Vagina (tissue), 2 donors: Measurements from ENCODE around the gene ZNF175. TPM values are rescaled to one million over a fixed set of nuclear protein-coding genes. Genes with fewer than 3 reads are reported as not detected.

ENCODE experiments used
- DNase-seq, 2 donors: peaks; one replicate each; pipeline ENCODE4 v3.0.0-alpha.2; 2017; ENCODE audit errors: extremely low spot score in 2 of 2
- H3K27ac ChIP-seq: fragments of 200-600 bp; sonication (generic); one replicate; pipeline ENCODE4 v1.5.1; 2019
- H3K27me3 ChIP-seq: fragments of 200-600 bp; sonication (generic); one replicate; pipeline ENCODE4 v1.5.1; 2019
- H3K36me3 ChIP-seq, 2 donors: fragments of 200-600 bp; sonication (generic); one replicate each; pipeline ENCODE4 v1.5.1; 2017 to 2019
- H3K4me1 ChIP-seq: fragments of 200-600 bp; sonication (generic); one replicate; pipeline ENCODE4 v1.5.1; 2019
- H3K4me3 ChIP-seq, 2 donors: fragments of 200-600 bp; sonication (generic); 1 replicate in 1 of 2; 2 replicates in 1 of 2; pipeline ENCODE4 v1.5.1; 2016 to 2019
- H3K9me3 ChIP-seq: fragments of 200-600 bp; sonication (generic); one replicate; pipeline ENCODE4 v1.5.1; 2019
- CTCF ChIP-seq, 3 experiments: fragments of 450-650 bp in 2 of 3; fragments of 200-600 bp in 1 of 3; sonication (generic) in 1 of 3; IDR thresholded peaks; one replicate each; pipeline ENCODE4 v1.5.1; 2017 to 2019; ENCODE audit warnings: antibody characterized with exemption in 3 of 3, mild to moderate bottlenecking in 2 of 3, moderate library complexity in 2 of 3
- POLR2A ChIP-seq, 2 donors: fragments of 450-650 bp; IDR thresholded peaks; one replicate each; pipeline ENCODE4 v1.6.1; 2017; ENCODE audit warnings: antibody characterized with exemption in 2 of 2, mild to moderate bottlenecking in 2 of 2, moderate library complexity in 2 of 2
- POLR2AphosphoS5 ChIP-seq, 2 donors: sonication (generic); formaldehyde crosslinking; IDR thresholded peaks; one replicate each; pipeline ENCODE4 v1.9.0; 2017; ENCODE audit warnings: antibody characterized with exemption in 2 of 2, mild to moderate bottlenecking in 2 of 2, low read depth in 1 of 2; ENCODE audit not compliant: insufficient read depth in 1 of 2
- intact Hi-C: fragments of 100-400 bp; cut with DNase I; formaldehyde crosslinking; loops from one replicate; pipeline ENCODE4 v1.15.1; 2023
- total RNA-seq: library from RNA; depleted of rRNA; stranded (reverse); fragments of >200 nt; gene quantifications from one replicate; pipeline ENCODE4 v1.2.3, GENCODE V29; 2016

Gene ZNF175
- total RNA-seq, 1 donor from 2014 or later, result 8.1 TPM

- Histone ChIP-seq H3K27ac (no peak overlapping the region), H3K27me3 (no peaks in the 10 kb centered on the region), H3K9me3 (no peaks in the 10 kb centered on the region), H3K4me3 (no peak overlapping the region), H3K4me1 (peaks cover 24% of the 10 kb centered on the region), H3K36me3 (peaks cover 0 to 14% of the 10 kb centered on the region in 2 donors)
- TF ChIP-seq CTCF (IDR thresholded peaks at IDR 0.05), result no peak
- TF ChIP-seq POLR2A (IDR thresholded peaks at IDR 0.05), result no peak
- TF ChIP-seq POLR2AphosphoS5 (IDR thresholded peaks at IDR 0.05; ENCODE audit: insufficient read depth in 1 of 2, low read depth in 1 of 2), result no peak
- DNase-seq, result no peak
- intact Hi-C loops, result no loop called here
These were observed 2.2 kb downstream of the ZNF175 start for GRCh38 chr19:51573331-51573730.

GRCh38 chr19:51576850-51577249, 5.8 kb downstream of the ZNF175 start:
- DNase-seq, result no peak
- intact Hi-C loops, result no loop called here
- Histone ChIP-seq H3K36me3 (peaks cover 0 to 26% of the 10 kb centered on the region in 2 donors), H3K27me3 (no peaks in the 10 kb centered on the region), H3K4me3 (no peak overlapping the region), H3K27ac (no peak overlapping the region), H3K4me1 (peaks cover 20% of the 10 kb centered on the region), H3K9me3 (no peaks in the 10 kb centered on the region)
- TF ChIP-seq POLR2A (IDR thresholded peaks at IDR 0.05), result no peak
- TF ChIP-seq POLR2AphosphoS5 (IDR thresholded peaks at IDR 0.05; ENCODE audit: insufficient read depth in 1 of 2, low read depth in 1 of 2), result no peak
- TF ChIP-seq CTCF (IDR thresholded peaks at IDR 0.05), result no peak

- H3K27ac ChIP-seq, result no peak overlapping the region
These were observed 15.1 kb downstream of the ZNF175 start for GRCh38 chr19:51586103-51586728.

DNA sequence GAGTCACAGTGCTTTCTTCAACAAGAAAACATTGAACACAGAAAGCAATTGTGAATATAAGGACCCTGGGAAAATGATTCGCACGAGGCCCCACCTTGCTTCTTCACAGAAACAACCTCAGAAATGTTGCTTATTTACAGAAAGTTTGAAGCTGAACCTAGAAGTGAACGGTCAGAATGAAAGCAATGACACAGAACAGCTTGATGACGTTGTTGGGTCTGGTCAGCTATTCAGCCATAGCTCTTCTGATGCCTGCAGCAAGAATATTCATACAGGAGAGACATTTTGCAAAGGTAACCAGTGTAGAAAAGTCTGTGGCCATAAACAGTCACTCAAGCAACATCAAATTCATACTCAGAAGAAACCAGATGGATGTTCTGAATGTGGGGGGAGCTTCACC, 15.7 kb downstream of the ZNF175 start:
- TF ChIP-seq POLR2A (IDR thresholded peaks at IDR 0.05), result no peak
- no peak for TF ChIP-seq POLR2AphosphoS5 (IDR thresholded peaks at IDR 0.05; ENCODE audit: insufficient read depth in 1 of 2, low read depth in 1 of 2)
- no peak for TF ChIP-seq CTCF (IDR thresholded peaks at IDR 0.05)
- DNase-seq, result no peak
- Histone ChIP-seq H3K36me3 (peaks cover 0 to 56% of the 10 kb centered on the region in 2 donors), H3K9me3 (no peaks in the 10 kb centered on the region), H3K4me3 (no peak overlapping the region), H3K27ac (no peak overlapping the region), H3K4me1 (no peaks in the 10 kb centered on the region), H3K27me3 (no peaks in the 10 kb centered on the region)
- intact Hi-C loops, result no loop called here

More at GRCh38 chr19:51586103-51586728, 15.1 kb downstream of the ZNF175 start:
- Histone ChIP-seq H3K4me1 (no peaks in the 10 kb centered on the region), H3K36me3 (peaks cover 0 to 62% of the 10 kb centered on the region in 2 donors), H3K4me3 (no peak overlapping the region), H3K27me3 (no peaks in the 10 kb centered on the region), H3K9me3 (no peaks in the 10 kb centered on the region)
- DNase-seq, result no peak
- TF ChIP-seq CTCF (IDR thresholded peaks at IDR 0.05) (no peak), POLR2AphosphoS5 (IDR thresholded peaks at IDR 0.05; ENCODE audit: insufficient read depth in 1 of 2, low read depth in 1 of 2) (no peak), POLR2A (IDR thresholded peaks at IDR 0.05) (no peak)
- intact Hi-C loops, result no loop called here
